Fibroblast of peridontal ligament (primary cell): Measurements from ENCODE around the gene EIF3I.
A peak's percentile ranks its signal among the peaks of the same experiment; 100 is the strongest.
"Not testable (repeated sequence)": the region's sequence is repeated elsewhere in the genome, so short reads cannot be mapped to it uniquely, and the experiment has no call there.

Experiments
- DNase-seq: peaks from one replicate; pipeline ENCODE4 v3.0.0-alpha.2; 2010; ENCODE audit errors: extremely low read depth

EIF3I gene

GRCh38 chr1:32232558-32233304, 10.5 kb downstream of the EIF3I start:
- no peak for DNase-seq

GRCh38 chr1:32234792-32235191, 12.6 kb downstream of the EIF3I start:
- DNase-seq = no peak

DNA sequence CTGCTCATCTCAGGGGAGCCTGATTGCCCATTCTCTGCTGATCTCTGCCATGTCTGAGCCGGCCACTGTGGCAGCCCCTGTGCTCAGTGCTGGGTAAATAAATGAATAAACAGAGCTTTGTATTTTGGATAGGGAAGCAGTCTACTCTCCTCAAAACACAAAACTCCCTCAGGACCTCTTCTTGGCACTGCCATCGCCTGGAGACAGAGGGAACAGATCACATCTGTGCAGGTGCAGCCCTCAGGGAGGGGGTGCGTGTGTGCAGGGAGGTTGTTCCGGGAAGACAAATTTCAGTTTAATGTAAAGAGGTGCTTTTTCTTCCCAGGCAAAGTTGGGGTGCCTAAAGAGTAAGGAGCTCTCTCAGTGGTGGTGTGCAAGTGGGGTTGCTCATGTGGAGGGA, 17.1 kb downstream of the EIF3I start:
- DNase-seq = no peak

DNA sequence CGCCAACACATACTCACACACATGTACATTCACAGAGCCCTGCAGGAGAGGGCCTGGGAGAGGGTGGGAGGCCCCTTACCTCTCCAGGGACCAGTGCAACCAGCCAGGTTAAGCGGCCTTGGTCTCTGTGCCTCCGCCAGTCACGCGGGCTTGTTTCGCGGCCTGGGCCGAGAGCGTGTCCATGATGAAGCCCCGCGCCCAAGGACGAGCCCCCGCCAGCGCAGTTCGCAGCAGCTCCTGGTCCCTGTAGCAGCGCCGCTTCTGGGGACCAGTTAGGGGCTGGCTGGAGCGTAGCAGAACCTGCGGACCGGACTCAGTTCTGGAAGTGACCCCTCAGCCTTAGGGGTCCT, 17.6 kb downstream of the EIF3I start:
- DNase-seq = no peak

GRCh38 chr1:32240140-32240951, 18.1 kb downstream of the EIF3I start:
- DNase-seq = peak; percentile 52

GRCh38 chr1:32241001-32241763, 19.0 kb downstream of the EIF3I start:
- peak; percentile 53 for DNase-seq

GRCh38 chr1:32242341-32242851, 20.2 kb downstream of the EIF3I start:
- DNase-seq = peak; percentile 20

DNA sequence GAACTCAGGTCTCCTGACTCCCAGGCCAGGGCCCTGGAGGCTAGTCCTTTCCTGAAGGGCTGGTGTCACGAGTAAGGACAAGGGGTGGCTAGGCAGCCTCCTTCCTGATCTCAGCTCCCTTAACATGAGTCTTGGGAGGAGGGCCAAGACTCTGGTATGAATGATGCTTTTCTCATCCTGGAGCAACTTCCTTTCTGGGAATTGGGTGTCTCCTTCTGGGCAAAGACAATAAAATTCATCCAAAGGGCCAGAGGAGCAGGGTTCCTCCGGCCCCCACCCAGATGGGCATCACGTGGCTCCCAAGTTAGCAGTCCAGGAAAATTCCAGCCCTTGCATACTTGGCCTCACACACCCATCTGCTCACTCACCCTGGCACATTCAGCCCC, 24.7 kb downstream of the EIF3I start, which contains the start of gene FAM167B:
FAM167B (plus strand) TSS at position 335 of the 386 bp plus-strand sequence. CDS start 200 bp downstream, outside the sequence.
- DNase-seq = peak; percentile 90

- DNase-seq = no peak
Measured at GRCh38 chr1:32247452-32247851, 25.2 kb downstream of the EIF3I start.

GRCh38 chr1:32247983-32248889, 26.0 kb downstream of the EIF3I start:
- peak; percentile 49 for DNase-seq

DNA sequence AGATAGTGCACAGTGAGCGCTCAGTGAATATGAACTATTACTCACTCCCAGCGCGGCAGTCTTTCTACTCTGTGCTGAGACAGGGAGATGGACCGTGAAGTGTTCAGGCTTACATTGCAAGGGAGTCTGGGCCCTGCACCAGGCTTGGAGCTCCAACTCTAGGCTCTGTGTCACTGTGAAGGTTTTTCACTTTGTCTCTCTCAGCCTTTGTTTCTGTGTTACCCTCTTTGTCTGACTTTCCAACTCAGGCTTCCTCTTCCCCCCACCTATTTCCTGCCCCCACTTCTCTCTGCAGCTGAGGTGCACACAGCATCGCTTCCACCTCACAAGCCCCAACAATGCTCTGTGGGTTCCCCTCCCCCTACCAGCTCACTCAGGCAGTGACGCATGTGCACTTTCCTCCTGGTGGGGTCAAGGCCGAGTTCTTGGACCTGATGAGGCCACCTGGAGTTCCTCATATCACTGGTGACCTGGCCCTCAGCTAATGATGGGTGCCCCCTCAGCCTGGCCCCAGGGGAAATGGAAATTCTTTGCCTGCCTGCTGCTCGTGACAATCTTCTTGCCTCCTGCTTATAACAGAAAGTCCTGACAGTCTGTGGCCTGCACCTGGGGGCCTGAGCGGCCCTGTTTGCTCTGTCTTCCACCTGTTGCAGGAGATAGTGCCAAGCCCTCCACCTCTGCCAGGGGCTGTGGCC, 27.8 kb downstream of the EIF3I start:
- DNase-seq = no peak

DNA sequence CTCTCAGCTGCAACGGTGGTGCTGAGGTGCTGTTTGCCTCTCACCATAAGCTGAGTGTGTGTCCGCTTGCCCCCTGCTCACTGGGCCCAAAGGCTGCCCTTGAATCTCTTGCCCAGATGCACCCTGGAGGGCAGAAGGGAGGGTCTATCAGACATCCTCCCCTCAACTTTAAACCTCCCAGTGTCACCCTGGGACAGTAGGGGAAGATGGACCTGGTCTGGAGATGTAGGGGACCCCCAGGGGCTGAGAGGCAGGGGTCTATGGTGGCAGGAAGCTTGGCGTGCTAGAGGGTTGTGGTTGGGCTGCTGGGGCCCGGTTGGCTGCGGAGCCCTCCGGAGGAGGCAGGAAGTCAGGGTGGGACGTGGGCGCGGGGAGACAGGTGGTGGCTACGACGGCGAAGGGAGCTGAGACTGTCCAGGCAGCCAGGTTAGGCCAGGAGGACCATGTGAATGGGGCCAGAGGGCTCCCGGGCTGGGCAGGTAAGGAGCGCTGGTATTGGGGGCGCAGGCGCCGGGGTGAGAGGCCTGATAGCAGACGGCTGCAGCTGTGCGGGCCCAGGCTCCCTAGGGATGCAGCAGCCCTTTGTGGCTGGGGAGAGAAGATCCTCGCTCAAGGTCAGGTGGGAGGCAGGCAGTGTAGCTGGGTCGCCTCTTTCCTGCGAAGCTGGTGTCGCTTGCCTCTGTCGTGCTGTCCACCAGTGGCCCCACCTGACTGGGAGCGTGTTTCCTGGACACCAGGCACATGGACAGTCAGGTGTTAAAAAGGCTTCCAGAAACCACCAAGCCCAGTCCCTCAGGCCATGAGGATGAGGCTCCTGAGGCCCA, 28.9 kb downstream of the EIF3I start, which contains the start of gene LCK:
LCK (plus strand) TSS at position 373 of the 824 bp plus-strand sequence. CDS start 23,065 bp downstream, outside the sequence.
- DNase-seq = no peak

GRCh38 chr1:32255072-32256071, 33.2 kb downstream of the EIF3I start:
- DNase-seq = no peak

- no peak for DNase-seq
Measured at GRCh38 chr1:32256473-32257226, 34.4 kb downstream of the EIF3I start.

- DNase-seq = no peak
Measured at GRCh38 chr1:32257227-32257508, 35.0 kb downstream of the EIF3I start.

- not testable (repeated sequence) for DNase-seq
Measured at GRCh38 chr1:32263236-32263593, 41.0 kb downstream of the EIF3I start.

DNA sequence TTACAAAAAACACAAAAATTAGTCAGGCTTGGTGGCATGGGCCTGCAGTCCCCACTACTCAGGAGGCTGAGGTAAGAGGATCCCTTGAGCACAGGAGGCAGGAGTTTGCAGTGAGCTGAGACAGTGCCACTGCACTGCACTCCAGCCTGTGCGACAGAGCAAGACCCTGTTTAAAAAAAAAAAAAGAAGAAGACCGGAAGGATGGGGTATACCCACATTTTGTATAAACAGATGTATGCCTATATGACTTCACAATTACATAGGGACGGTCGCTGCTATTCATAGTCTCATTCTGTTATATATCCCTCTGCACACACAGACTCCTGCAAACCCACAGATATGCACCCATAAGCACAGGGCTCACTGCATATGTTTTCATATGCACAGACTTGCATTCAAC, 41.5 kb downstream of the EIF3I start:
- DNase-seq = no peak

- no peak for DNase-seq
Measured at GRCh38 chr1:32265846-32266245, 43.6 kb downstream of the EIF3I start.
